Measurements from ENCODE around the gene CTTNBP2.
A peak's percentile ranks its signal among the peaks of the same experiment; 100 is the strongest.

The CTTNBP2 gene

DNA sequence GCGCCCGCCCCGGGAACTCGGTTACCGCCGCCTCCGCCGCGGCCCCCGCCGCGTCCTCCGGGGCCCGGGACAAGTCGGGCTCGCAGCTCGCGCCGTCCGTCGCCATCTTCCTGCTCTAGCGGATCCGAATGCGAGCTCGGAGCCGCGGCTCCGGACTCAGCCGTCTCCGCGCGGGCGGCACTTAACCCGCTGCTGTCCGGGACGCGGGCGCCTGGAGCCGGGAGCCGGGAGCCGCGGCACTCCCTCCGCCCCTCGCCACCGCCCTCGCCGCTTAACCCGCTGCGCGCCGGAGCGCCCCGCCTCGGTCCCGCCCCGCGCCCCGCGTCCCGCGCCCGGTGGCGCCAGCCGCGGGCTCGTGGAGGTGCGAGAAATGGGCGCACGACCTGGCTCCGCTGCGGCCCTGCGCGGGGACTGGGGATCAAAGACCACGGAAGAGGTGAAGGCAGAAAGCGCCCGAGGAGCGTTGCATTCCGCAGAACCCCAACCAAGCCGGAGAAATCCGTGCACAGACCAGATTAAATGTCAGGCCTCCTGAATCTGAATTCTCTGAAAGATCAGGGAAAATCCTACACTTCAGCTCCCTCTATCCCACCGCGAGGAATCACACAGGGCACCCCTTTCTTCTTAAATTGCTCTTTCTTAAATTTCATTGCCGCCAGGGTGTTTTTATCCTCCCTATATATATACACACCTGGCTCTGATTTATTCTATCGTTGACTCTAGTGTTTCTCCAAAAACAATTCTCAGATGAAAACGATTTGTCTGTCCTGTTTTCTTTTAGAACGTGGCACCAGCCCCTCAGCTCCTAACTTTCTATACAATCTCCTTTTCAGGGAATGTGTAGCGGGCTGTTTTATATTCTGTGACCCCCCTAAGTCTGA is at the start of gene CTTNBP2:
TSS of gene CTTNBP2 (minus strand) at position 132 of the 881 bp plus-strand sequence. CDS start at position 106, 26 bp downstream.
- DNase-seq, result peak; percentile 31

- no peak for DNase-seq
These were observed 43.1 kb upstream of the CTTNBP2 start for GRCh38 chr7:117916309-117916708.

DNA sequence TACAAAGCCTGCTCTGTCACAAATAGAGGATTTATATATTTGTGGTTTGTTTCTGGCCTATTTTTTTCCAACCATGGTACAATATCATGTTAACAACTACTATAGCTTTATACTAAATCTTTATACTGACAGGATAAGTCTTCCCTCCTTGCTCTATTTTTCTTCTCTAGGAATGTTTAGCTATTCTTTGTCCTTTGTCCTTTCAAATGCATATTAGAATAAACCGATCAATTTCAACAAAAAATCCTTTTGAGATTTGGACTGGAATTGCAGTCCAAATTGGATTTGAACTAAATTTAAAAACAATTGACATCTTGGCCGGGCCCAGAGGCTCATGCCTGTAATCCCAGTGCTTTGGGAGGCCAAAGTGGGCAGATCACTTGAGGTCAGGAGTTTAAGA is 39.2 kb upstream of the CTTNBP2 start:
- DNase-seq, result no peak

DNA sequence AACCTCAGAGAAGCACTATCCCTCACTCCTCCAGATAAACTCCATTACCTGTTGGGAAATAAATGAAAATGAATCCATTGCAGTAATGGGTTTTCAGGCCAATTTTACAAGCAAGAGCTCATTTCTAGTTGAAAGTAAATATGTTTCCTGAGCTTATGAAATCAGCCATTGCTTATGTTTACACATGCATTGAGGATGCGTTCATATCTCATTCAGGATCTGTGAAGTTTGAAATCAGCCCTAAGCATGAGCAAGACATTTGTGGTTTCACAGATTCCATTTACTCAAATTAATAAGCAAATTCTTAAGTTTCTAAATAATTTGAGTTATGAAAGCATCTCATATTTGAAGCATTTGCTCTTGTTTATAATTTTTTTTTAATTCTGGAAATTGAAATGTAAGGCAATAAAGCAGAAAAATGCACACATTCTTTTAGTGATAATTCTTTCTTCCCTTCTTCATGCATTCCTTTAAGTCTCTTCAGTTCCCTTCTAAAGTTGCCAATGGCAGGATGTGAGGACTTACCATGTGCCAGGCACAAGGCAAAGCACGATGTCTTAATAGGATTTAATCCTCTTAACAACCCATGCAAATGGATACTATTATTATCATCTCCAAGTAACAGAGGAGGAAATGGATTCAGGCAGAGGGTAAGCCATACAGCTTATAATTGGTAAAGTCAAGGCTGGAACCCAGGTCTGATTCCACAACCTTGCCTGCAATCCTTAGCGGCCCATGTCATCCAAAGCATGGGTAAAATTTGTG is 35.0 kb upstream of the CTTNBP2 start:
- DNase-seq, result no peak

- DNase-seq, result no peak
These were observed 33.9 kb upstream of the CTTNBP2 start for GRCh38 chr7:117907049-117907640.

GRCh38 chr7:117902314-117902889 is 29.2 kb upstream of the CTTNBP2 start:
- no peak for DNase-seq

GRCh38 chr7:117901089-117901797 is 28.0 kb upstream of the CTTNBP2 start:
- DNase-seq, result no peak

DNA sequence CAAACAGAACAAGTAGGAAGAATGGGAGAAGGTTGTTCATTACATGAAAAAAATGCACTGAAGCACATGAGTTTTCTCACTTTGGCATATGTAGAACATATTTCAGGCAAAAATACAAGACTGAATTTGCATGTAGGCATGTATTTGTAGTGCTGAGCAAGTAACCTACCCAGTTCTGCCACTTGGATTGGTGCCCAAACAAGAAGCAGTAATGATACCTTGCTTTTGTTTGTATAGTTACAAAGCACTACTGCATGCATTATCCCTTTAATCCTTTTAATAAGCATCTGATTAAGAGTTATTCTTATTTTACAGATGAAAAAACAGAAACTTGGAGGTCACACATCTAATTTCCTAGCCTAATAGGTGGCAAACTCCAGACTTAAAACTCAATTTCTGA is 23.1 kb upstream of the CTTNBP2 start:
- no peak for DNase-seq

DNA sequence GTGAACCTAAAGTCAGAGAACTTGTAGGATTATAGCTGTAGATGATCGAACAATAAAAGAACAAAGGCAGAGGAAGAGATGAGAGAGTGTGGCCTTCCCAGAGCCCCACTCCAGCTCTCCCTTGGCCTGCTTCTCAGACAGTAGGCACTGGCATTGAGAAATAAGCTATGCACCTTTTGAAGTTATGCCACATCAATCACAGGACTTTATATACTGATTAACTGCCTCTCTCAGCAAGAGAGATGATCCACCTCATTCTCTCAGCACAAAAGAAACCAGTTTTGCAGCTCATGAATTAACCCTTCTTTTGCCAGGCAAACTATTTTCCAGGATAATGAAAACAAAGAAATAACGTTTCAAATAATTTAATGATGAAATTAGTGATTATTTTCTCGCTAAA is 22.0 kb upstream of the CTTNBP2 start:
- no peak for DNase-seq

DNA sequence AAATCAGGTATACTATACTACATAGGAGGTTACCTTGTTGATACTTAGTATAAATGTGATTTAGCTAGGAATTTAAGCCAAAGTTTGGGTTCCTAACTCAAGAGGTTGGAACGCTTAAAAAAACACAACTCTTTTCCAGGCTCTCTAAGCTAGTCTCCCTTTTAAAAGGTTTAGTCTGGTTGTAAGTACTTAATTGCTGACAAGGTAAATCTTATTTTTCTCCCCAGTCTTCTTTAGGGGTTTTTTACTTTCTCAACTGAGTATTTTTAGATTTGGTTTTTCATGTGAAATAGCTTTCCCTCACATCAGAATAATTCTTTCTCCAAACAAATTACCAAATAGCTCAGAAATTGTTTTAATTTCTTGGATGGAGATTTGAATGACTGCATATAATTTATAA is 20.8 kb upstream of the CTTNBP2 start:
- DNase-seq, result no peak

GRCh38 chr7:117892821-117893220 is 19.6 kb upstream of the CTTNBP2 start:
- no peak for DNase-seq

GRCh38 chr7:117889611-117890010 is 16.4 kb upstream of the CTTNBP2 start:
- DNase-seq, result no peak

- DNase-seq, result no peak
These were observed 15.4 kb upstream of the CTTNBP2 start for GRCh38 chr7:117888627-117889026.

DNA sequence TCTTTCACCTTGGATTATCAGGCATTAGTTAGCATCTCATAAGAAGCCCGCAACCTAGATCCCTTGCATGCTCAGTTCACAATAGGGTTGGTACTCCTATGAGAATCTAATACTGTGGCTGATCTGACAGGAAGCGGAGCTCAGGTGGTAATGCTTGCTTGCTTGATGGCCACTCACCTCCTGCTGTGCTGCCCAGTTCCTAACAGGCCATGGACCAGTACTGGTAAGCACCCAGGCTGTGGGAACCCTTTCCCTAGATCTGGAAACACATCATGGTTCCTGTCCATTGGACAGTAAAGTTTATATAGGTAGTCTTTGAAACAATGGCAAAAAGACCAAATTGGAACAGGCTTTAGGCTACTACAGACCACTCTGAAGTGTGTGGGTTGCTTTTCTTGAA is 9.4 kb upstream of the CTTNBP2 start:
- DNase-seq, result no peak

DNA sequence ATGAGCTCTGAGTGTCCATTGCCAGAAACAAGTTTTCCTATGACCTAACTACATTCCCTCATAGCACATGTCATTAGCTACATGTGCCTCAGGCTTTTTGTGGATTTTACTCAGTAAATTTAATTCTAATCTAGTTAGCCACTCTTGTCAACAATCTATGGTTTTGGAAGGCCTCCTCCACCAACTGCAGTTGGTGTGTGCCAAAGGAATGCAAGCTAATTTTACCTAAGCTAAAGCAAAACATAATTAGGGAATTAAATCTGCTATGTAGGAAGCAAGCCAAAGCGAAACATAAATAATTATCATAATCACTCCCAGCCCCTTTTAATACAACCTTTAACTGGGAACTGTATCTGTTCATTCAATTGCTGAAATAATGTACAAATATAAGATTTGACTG is 3.5 kb upstream of the CTTNBP2 start:
- DNase-seq, result no peak

GRCh38 chr7:117875566-117875965 is 2.3 kb upstream of the CTTNBP2 start:
- no peak for DNase-seq

DNA sequence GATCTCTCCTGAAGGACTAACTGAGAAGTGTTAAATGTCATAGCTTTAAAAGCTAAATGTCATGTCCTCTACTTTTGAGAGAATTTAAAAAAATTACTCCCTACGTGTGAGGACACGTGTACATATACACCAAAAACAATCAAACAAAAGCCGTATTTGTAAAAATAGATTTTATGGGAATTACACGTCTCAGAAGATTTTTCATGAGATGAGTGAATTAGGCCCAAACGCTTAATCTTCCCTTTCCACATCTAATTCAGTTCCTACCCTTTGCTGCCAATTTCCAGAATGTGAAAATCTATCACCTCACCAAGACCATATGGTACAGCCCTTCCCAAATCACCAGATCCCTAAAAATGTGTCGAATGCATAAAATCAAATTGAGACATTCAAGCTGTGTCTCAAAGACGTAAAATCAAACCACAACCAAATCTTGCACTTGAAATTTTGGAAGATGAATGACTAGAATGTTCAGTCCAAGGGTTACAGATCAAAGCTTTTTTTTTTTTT is 1.0 kb upstream of the CTTNBP2 start:
- DNase-seq, result no peak

GRCh38 chr7:117872561-117873309 is 506 bp downstream of the CTTNBP2 start:
- no peak for DNase-seq

DNA sequence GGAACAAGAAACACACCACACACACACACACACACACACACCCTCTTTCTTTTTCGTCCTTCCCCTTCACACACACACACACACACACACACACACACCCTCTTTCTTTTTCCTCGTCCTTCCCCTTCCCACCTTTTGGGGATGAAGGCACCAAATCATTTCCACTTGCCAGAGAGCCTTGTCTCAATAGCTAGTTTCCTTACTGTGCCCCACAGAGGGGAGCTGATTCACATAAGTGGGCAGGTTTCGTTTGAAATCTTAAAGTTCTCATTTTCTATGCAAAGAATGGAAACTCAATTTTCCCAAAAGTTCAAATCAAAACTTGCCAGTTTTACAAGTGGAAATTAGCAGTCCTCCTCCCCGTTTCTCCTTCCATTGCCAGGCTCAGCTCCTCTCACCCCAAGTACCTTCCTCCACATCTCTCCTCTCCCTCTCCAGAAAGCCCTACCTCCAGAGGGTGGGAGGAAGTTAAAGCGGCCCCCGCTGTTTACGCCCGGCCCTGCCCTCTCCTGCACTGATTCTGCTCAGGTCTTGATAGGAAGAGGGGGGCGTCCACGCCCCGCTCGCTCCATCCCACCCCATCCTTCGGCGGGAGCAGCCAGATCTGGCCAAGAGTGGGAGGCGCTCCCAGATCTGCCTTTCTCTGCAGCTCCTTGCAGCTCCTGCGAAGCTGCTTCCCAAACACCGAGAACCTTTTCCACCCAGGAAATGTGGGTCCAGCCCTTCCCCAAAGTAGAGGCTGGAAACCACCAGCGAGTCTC is 1.3 kb downstream of the CTTNBP2 start:
- no peak for DNase-seq

DNA sequence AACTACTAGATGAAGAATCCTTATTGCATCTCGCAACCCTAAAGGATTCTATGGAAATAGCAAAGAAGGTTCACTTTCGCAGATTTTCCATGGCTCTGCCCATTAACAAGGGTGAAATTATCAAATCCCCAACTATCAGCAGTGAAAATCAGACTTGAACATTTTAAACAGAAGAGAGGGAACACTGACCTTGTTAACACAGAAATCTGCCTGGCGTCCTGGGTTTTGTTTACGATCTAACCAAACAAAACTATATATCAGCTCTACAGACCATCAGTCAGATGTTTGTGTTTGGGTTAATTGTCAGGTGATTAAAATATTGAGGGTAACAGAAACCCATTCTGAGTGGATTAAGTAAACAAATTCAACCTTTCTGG is 1.9 kb downstream of the CTTNBP2 start:
- DNase-seq, result no peak

Measured in NCI-H1694 treated with DMSO at 0.1 percent for 48 hours (cell line).